GM21786 (cell line): ENCODE data around the gene TPRA1.
"Not testable (repeated sequence)": the region's sequence is repeated elsewhere in the genome, so short reads cannot be mapped to it uniquely, and the experiment has no call there.

Source experiments
- ATAC-seq: cut with Tn5 transposase; IDR thresholded peaks from one replicate; pipeline ENCODE4 v1.9.1; 2021; ENCODE audit not compliant: unreplicated experiment

Gene TPRA1

GRCh38 chr3:127616836-127617605 is 26.5 kb upstream of the TPRA1 start:
- no peak for ATAC-seq

GRCh38 chr3:127615631-127616305 is 25.2 kb upstream of the TPRA1 start:
- no peak for ATAC-seq

GRCh38 chr3:127614928-127615589 is 24.5 kb upstream of the TPRA1 start:
- no peak for ATAC-seq

- no peak for ATAC-seq
Measured at GRCh38 chr3:127613406-127613805, 22.9 kb upstream of the TPRA1 start.

- ATAC-seq = no peak
Measured at GRCh38 chr3:127612966-127613365, 22.4 kb upstream of the TPRA1 start.

GRCh38 chr3:127611251-127611650 is 20.7 kb upstream of the TPRA1 start:
- ATAC-seq = no peak

- ATAC-seq = no peak
Measured at GRCh38 chr3:127610105-127610504, 19.6 kb upstream of the TPRA1 start.

GRCh38 chr3:127608362-127608718 is 17.8 kb upstream of the TPRA1 start:
- no peak for ATAC-seq

GRCh38 chr3:127607675-127608361 is 17.3 kb upstream of the TPRA1 start:
- ATAC-seq = no peak

- no peak for ATAC-seq
Measured at GRCh38 chr3:127606981-127607595, 16.6 kb upstream of the TPRA1 start.

- no peak for ATAC-seq
Measured at GRCh38 chr3:127606086-127606805, 15.7 kb upstream of the TPRA1 start.

GRCh38 chr3:127605547-127605946 is 15.0 kb upstream of the TPRA1 start:
- not testable (repeated sequence) for ATAC-seq

- ATAC-seq = no peak
Measured at GRCh38 chr3:127604546-127605165, 14.1 kb upstream of the TPRA1 start.

- ATAC-seq = no peak
Measured at GRCh38 chr3:127604035-127604434, 13.5 kb upstream of the TPRA1 start.

- no peak for ATAC-seq
Measured at GRCh38 chr3:127600749-127601456, 10.4 kb upstream of the TPRA1 start.

- no peak for ATAC-seq
Measured at GRCh38 chr3:127598841-127599570, 8.5 kb upstream of the TPRA1 start.

- no peak for ATAC-seq
Measured at GRCh38 chr3:127597020-127597771, 6.7 kb upstream of the TPRA1 start.

GRCh38 chr3:127595303-127595702 is 4.8 kb upstream of the TPRA1 start:
- ATAC-seq = no peak
